ENCODE data around the gene ABCG4.
A peak's percentile ranks its signal among the peaks of the same experiment; 100 is the strongest.
"Not testable (repeated sequence)": the region's sequence is repeated elsewhere in the genome, so short reads cannot be mapped to it uniquely, and the experiment has no call there.

ABCG4 gene

GRCh38 chr11:119156496-119156895 lies 7.6 kb downstream of the ABCG4 start:
- FAIRE-seq = no peak
- no peak for TF ChIP-seq CTCF (IDR thresholded peaks at IDR 0.05; ENCODE audit: insufficient read depth, missing control alignments)
- DNase-seq (ENCODE audit: insufficient read length, low spot score) = no peak

- TF ChIP-seq CTCF (IDR thresholded peaks at IDR 0.05; ENCODE audit: insufficient read depth, missing control alignments) = no peak
- DNase-seq (ENCODE audit: insufficient read length, low spot score) = peak; percentile 98
- peak; percentile 94 for FAIRE-seq
These were observed 8.2 kb downstream of the ABCG4 start for GRCh38 chr11:119157063-119157462.

GRCh38 chr11:119158467-119158866 lies 9.6 kb downstream of the ABCG4 start:
- FAIRE-seq = no peak
- no peak for DNase-seq (ENCODE audit: insufficient read length, low spot score)
- TF ChIP-seq CTCF (IDR thresholded peaks at IDR 0.05; ENCODE audit: insufficient read depth, missing control alignments) = no peak

GRCh38 chr11:119160151-119160550 lies 11.3 kb downstream of the ABCG4 start:
- TF ChIP-seq CTCF (IDR thresholded peaks at IDR 0.05; ENCODE audit: insufficient read depth, missing control alignments) = no peak
- DNase-seq (ENCODE audit: insufficient read length, low spot score) = no peak

GRCh38 chr11:119161871-119162270 lies 13.0 kb downstream of the ABCG4 start:
- no peak for DNase-seq (ENCODE audit: insufficient read length, low spot score)
- TF ChIP-seq CTCF (IDR thresholded peaks at IDR 0.05; ENCODE audit: insufficient read depth, missing control alignments) = no peak
- FAIRE-seq = no peak

More at GRCh38 chr11:119160151-119160550, 11.3 kb downstream of the ABCG4 start:
- no peak for FAIRE-seq

GRCh38 chr11:119166368-119167076 lies 17.7 kb downstream of the ABCG4 start:
- no peak for TF ChIP-seq CTCF (IDR thresholded peaks at IDR 0.05; ENCODE audit: insufficient read depth, missing control alignments)
- no peak for DNase-seq (ENCODE audit: insufficient read length, low spot score)
- FAIRE-seq = no peak

GRCh38 chr11:119167077-119167458 lies 18.2 kb downstream of the ABCG4 start:
- not testable (repeated sequence) for DNase-seq (ENCODE audit: insufficient read length, low spot score); FAIRE-seq
